HepG2 (cell line): ENCODE data around the gene NCOA6. TPM values are rescaled to one million over a fixed set of nuclear protein-coding genes. Genes with fewer than 3 reads are reported as not detected.

Source experiments
- ARNTL ChIP-seq: sonication (generic); formaldehyde crosslinking; IDR thresholded peaks from 2 replicates; pipeline ENCODE4 v1.4.0; 2020; ENCODE audit warnings: mild to moderate bottlenecking, missing genetic modification reagents
- GABPB1 ChIP-seq: IDR thresholded peaks from 2 replicates; pipeline ENCODE4 v1.6.1; 2016; ENCODE audit warnings: mild to moderate bottlenecking, missing genetic modification reagents, moderate library complexity, missing compliant biosample characterization
- NFE2L2 ChIP-seq: fragments of 150-350 bp; IDR thresholded peaks from 2 replicates; pipeline ENCODE4 v1.6.1; 2014; ENCODE audit warnings: low read length
- SMYD3 ChIP-seq: sonication (generic); formaldehyde crosslinking; IDR thresholded peaks from 2 replicates; pipeline ENCODE4 v1.8.1; 2023; ENCODE audit warnings: mild to moderate bottlenecking, missing genetic modification reagents
- SNAPC2 ChIP-seq: sonication (generic); formaldehyde crosslinking; IDR thresholded peaks from 2 replicates; pipeline ENCODE4 v1.8.1; 2022; ENCODE audit warnings: mild to moderate bottlenecking, missing genetic modification reagents
- TCF12 ChIP-seq, 2 experiments: fragments of 450-650 bp in 1 of 2; sonication (generic) in 1 of 2; formaldehyde crosslinking in 1 of 2; IDR thresholded peaks; 2 replicates each; pipeline versions ENCODE4 v1.6.1 to v1.8.0; 2017 to 2022; ENCODE audit warnings: antibody characterized with exemption in 1 of 2, mild to moderate bottlenecking in 1 of 2, missing genetic modification reagents in 1 of 2, moderate library complexity in 1 of 2
- ZNF232 ChIP-seq: sonication (generic); formaldehyde crosslinking; IDR thresholded peaks from 2 replicates; pipeline ENCODE4 v1.4.0; 2020; ENCODE audit warnings: missing genetic modification reagents, borderline replicate concordance
- ZNF383 ChIP-seq: sonication (generic); formaldehyde crosslinking; IDR thresholded peaks from 2 replicates; pipeline ENCODE4 v1.4.0; 2020; ENCODE audit warnings: missing genetic modification reagents, mild to moderate bottlenecking, borderline replicate concordance
- ZNF737 ChIP-seq: sonication (generic); formaldehyde crosslinking; IDR thresholded peaks from 2 replicates; pipeline ENCODE4 v1.5.0; 2020; ENCODE audit warnings: missing genetic modification reagents, mild to moderate bottlenecking, borderline replicate concordance
- polyA plus RNA-seq, 8 experiments: library from polyadenylated mRNA; depleted of rRNA in 3 of 8; stranded (reverse) in 7 of 8; unstranded in 1 of 8; fragments of >200 nt; fragmentation: Illumina TruSeq in 4 of 8; extraction: Trizol in 4 of 8; gene quantifications; 2 replicates each; pipeline versions ENCODE4 v1.2.1 to v1.2.3, GENCODE V29; 2011 to 2016; ENCODE audit warnings: low read depth in 4 of 8, missing spikeins in 1 of 8, mixed read lengths in 1 of 8; ENCODE audit not compliant: insufficient read depth in 1 of 8
- total RNA-seq, 5 experiments: library from RNA; depleted of rRNA; stranded (reverse); fragments of >200 nt; fragmentation: Illumina TruSeq; extraction: Trizol; gene quantifications; 2 replicates each; pipeline ENCODE4 v1.2.3, GENCODE V29; 2016; ENCODE audit warnings: low read depth in 1 of 5
- TF ChIP-seq, protein P1 (sequence below), 2 experiments: fragments of 450-650 bp in 1 of 2; sonication (generic) in 1 of 2; formaldehyde crosslinking; IDR thresholded peaks; 2 replicates each; pipeline versions ENCODE4 v1.5.0 to v1.8.0; 2020 to 2022; ENCODE audit warnings: mild to moderate bottlenecking in 1 of 2, missing genetic modification reagents in 1 of 2
- TF ChIP-seq, protein P2 (sequence below): sonication (generic); formaldehyde crosslinking; IDR thresholded peaks from 2 replicates; pipeline ENCODE4 v1.8.1; 2023; ENCODE audit warnings: mild to moderate bottlenecking, missing genetic modification reagents, borderline replicate concordance
- TF ChIP-seq, protein P3 (sequence below): conservative IDR thresholded peaks from 2 replicates; pipeline ENCODE4 v1.6.1; 2018; ENCODE audit warnings: missing genetic modification reagents
- TF ChIP-seq, protein P4 (sequence below): sonication (generic); formaldehyde crosslinking; IDR thresholded peaks from 2 replicates; pipeline ENCODE4 v1.4.0; 2020; ENCODE audit warnings: mild to moderate bottlenecking, low read depth, missing genetic modification reagents
- TF ChIP-seq, protein P5 (sequence below): sonication (generic); formaldehyde crosslinking; IDR thresholded peaks from 2 replicates; pipeline ENCODE4 v1.5.0; 2020; ENCODE audit warnings: mild to moderate bottlenecking, missing genetic modification reagents, borderline replicate concordance

NCOA6 gene
- total and polyA plus RNA-seq, 2 of the 13 experiments (the other 11 are each of a cell fraction or from before 2014, with no cell fraction given): 11.2 to 29.3 TPM

DNA sequence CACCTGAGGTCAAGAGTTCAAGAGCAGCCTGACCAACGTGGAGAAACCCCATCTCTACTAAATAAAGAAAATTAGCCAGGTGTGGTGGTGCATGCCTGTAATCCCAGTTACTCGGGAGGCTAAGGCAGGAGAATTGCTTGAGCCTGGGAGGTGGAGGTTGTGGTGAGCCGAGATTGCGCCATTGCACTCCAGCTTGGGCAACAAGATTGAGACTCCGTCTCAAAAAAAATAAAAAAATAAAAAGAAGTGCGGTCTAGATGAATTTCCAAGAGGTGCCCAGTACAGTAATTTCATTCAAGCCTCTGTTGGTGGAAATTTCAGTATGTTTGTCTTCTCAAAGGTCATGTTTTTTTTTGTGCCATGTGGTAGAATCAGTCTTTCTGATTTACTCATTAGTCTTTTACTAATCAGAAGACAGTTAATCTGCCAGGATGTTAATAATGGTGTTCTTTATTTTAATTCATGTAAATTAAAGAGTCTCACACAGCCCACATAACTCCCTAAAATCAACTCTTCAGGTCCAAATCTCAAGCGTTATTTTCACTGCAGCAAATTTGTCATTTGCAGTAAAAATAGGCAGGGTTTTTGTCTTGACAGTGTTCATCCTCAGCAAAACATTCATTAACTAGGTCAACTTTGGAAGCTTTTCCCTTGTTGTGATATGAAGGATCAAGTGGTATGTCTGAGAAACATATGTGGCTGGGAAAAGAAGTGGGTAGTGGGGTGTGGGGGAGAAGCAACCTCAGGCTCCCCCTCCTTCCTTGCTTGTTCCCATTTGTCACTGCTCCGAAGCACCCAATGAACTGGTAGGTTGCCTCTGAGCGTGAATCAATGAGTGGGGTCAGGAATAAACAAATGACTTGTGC, 108.0 kb downstream of the NCOA6 start (continued):
- TF ChIP-seq, protein P1, sequence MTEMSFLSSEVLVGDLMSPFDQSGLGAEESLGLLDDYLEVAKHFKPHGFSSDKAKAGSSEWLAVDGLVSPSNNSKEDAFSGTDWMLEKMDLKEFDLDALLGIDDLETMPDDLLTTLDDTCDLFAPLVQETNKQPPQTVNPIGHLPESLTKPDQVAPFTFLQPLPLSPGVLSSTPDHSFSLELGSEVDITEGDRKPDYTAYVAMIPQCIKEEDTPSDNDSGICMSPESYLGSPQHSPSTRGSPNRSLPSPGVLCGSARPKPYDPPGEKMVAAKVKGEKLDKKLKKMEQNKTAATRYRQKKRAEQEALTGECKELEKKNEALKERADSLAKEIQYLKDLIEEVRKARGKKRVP (CRISPR knock-in tag; IDR thresholded peaks at IDR 0.05): no peak
- TF ChIP-seq, protein P2, sequence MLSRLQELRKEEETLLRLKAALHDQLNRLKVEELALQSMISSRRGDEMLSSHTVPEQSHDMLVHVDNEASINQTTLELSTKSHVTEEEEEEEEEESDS (CRISPR knock-in tag): peak; percentile 84; the same call in 1 of the 2 replicates
- TF ChIP-seq ZNF383 (no peak), ARNTL (0 out of 2 replicates have a peak, but pooled peaks have one; percentile 11), TCF12 (IDR thresholded peaks at IDR 0.05) (no peak), TCF12 (CRISPR knock-in tag; IDR thresholded peaks at IDR 0.05) (no peak), NFE2L2 (no peak), GABPB1 (CRISPR knock-in tag) (no peak), ZNF737 (no peak), SNAPC2 (peak; percentile 75; the same call in 1 of the 2 replicates), ZNF232 (CRISPR knock-in tag) (no peak), SMYD3 (CRISPR knock-in tag) (no peak; the same call in 1 of the 2 replicates)
- TF ChIP-seq, protein P3, sequence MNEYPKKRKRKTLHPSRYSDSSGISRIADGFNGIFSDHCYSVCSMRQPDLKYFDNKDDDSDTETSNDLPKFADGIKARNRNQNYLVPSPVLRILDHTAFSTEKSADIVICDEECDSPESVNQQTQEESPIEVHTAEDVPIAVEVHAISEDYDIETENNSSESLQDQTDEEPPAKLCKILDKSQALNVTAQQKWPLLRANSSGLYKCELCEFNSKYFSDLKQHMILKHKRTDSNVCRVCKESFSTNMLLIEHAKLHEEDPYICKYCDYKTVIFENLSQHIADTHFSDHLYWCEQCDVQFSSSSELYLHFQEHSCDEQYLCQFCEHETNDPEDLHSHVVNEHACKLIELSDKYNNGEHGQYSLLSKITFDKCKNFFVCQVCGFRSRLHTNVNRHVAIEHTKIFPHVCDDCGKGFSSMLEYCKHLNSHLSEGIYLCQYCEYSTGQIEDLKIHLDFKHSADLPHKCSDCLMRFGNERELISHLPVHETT (CRISPR knock-in tag): no peak
- TF ChIP-seq, protein P4, sequence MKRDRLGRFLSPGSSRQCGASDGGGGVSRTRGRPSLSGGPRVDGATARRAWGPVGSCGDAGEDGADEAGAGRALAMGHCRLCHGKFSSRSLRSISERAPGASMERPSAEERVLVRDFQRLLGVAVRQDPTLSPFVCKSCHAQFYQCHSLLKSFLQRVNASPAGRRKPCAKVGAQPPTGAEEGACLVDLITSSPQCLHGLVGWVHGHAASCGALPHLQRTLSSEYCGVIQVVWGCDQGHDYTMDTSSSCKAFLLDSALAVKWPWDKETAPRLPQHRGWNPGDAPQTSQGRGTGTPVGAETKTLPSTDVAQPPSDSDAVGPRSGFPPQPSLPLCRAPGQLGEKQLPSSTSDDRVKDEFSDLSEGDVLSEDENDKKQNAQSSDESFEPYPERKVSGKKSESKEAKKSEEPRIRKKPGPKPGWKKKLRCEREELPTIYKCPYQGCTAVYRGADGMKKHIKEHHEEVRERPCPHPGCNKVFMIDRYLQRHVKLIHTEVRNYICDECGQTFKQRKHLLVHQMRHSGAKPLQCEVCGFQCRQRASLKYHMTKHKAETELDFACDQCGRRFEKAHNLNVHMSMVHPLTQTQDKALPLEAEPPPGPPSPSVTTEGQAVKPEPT: no peak
- TF ChIP-seq, protein P5, sequence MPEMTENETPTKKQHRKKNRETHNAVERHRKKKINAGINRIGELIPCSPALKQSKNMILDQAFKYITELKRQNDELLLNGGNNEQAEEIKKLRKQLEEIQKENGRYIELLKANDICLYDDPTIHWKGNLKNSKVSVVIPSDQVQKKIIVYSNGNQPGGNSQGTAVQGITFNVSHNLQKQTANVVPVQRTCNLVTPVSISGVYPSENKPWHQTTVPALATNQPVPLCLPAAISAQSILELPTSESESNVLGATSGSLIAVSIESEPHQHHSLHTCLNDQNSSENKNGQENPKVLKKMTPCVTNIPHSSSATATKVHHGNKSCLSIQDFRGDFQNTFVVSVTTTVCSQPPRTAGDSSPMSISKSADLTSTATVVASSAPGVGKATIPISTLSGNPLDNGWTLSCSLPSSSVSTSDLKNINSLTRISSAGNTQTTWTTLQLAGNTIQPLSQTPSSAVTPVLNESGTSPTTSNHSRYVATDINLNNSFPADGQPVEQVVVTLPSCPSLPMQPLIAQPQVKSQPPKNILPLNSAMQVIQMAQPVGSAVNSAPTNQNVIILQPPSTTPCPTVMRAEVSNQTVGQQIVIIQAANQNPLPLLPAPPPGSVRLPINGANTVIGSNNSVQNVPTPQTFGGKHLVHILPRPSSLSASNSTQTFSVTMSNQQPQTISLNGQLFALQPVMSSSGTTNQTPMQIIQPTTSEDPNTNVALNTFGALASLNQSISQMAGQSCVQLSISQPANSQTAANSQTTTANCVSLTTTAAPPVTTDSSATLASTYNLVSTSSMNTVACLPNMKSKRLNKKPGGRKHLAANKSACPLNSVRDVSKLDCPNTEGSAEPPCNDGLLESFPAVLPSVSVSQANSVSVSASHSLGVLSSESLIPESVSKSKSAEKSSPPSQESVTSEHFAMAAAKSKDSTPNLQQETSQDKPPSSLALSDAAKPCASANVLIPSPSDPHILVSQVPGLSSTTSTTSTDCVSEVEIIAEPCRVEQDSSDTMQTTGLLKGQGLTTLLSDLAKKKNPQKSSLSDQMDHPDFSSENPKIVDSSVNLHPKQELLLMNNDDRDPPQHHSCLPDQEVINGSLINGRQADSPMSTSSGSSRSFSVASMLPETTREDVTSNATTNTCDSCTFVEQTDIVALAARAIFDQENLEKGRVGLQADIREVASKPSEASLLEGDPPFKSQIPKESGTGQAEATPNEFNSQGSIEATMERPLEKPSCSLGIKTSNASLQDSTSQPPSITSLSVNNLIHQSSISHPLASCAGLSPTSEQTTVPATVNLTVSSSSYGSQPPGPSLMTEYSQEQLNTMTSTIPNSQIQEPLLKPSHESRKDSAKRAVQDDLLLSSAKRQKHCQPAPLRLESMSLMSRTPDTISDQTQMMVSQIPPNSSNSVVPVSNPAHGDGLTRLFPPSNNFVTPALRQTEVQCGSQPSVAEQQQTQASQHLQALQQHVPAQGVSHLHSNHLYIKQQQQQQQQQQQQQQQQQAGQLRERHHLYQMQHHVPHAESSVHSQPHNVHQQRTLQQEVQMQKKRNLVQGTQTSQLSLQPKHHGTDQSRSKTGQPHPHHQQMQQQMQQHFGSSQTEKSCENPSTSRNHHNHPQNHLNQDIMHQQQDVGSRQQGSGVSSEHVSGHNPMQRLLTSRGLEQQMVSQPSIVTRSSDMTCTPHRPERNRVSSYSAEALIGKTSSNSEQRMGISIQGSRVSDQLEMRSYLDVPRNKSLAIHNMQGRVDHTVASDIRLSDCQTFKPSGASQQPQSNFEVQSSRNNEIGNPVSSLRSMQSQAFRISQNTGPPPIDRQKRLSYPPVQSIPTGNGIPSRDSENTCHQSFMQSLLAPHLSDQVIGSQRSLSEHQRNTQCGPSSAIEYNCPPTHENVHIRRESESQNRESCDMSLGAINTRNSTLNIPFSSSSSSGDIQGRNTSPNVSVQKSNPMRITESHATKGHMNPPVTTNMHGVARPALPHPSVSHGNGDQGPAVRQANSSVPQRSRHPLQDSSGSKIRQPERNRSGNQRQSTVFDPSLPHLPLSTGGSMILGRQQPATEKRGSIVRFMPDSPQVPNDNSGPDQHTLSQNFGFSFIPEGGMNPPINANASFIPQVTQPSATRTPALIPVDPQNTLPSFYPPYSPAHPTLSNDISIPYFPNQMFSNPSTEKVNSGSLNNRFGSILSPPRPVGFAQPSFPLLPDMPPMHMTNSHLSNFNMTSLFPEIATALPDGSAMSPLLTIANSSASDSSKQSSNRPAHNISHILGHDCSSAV (CRISPR knock-in tag): no peak
